Keratinocyte (primary cell): ENCODE data around the gene KLHL36.

Experiments used
- CTCF ChIP-seq, 3 experiments: IDR thresholded peaks in 1 of 3; conservative IDR thresholded peaks in 1 of 3; optimal IDR thresholded peaks in 1 of 3; 2 replicates in 2 of 3; 3 replicates in 1 of 3; pipeline versions ENCODE3 to v1.5.1; 2011; ENCODE audit warnings: low read length in 3 of 3, mild to moderate bottlenecking in 3 of 3, moderate library complexity in 2 of 3, control low read depth in 1 of 3, inconsistent platforms in 1 of 3; ENCODE audit not compliant: insufficient read depth in 2 of 3; ENCODE audit errors: extremely low read depth in 1 of 3
- EZH2 ChIP-seq: IDR thresholded peaks from one replicate; pipeline ENCODE4 v1.6.1; 2012; ENCODE audit warnings: inconsistent platforms, mild to moderate bottlenecking, low read length, moderate library complexity

- TF ChIP-seq CTCF (optimal IDR thresholded peaks at IDR 0.05 in 1 of 3, IDR thresholded peaks at IDR 0.05 in 1 of 3, conservative IDR thresholded peaks at IDR 0.05 in 1 of 3; ENCODE audit: extremely low read depth in 1 of 3, insufficient read depth in 2 of 3, low read length in 3 of 3) (no peak), EZH2 (no peak)
Measured at GRCh38 chr16:84680165-84680842, 32.0 kb downstream of the KLHL36 start.
